ENCODE data around the gene SNHG17.

DNA sequence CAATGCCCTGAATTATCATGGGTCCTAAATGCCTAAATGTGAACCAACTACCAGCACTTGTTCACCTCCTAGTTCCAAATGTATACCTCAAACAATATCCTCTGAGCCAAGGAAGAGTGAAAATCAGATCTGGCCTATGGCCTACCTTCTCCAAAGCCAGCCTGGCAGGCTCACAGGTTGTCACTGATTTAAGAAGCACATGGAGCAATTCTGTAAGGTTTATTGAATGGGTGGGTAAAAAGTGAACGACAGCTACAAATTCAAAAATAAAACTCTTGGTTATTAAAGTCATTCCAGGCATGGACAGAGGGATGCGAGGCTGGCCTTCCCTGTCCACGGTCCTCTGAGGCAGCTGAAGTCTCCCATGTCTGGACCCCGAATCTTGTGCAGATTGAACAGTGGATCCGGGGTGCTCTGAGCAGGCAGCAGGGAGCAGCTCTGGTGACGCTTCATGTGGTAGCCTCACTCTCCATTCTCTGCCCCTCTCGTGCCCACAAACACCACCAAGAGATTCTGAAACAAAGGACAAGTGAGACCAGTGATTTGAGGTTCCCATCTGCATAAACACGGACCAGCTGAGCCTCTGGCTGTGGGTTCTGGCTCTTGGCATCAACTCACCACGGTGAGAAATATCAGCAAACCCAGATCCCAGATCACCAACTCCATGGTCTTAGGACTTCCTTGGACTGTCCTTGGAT, 14.6 kb downstream of the SNHG17 start:
- TF ChIP-seq POLR2A (IDR thresholded peaks at IDR 0.05): no peak
- TF ChIP-seq, protein P1, sequence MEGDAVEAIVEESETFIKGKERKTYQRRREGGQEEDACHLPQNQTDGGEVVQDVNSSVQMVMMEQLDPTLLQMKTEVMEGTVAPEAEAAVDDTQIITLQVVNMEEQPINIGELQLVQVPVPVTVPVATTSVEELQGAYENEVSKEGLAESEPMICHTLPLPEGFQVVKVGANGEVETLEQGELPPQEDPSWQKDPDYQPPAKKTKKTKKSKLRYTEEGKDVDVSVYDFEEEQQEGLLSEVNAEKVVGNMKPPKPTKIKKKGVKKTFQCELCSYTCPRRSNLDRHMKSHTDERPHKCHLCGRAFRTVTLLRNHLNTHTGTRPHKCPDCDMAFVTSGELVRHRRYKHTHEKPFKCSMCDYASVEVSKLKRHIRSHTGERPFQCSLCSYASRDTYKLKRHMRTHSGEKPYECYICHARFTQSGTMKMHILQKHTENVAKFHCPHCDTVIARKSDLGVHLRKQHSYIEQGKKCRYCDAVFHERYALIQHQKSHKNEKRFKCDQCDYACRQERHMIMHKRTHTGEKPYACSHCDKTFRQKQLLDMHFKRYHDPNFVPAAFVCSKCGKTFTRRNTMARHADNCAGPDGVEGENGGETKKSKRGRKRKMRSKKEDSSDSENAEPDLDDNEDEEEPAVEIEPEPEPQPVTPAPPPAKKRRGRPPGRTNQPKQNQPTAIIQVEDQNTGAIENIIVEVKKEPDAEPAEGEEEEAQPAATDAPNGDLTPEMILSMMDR (IDR thresholded peaks at IDR 0.05 in 4 of 5, conservative IDR thresholded peaks at IDR 0.05 in 1 of 5): no peak

All from gastrocnemius medialis (tissue), 4 donors.